ENCODE data around the gene TSC22D3.

The TSC22D3 gene

DNA sequence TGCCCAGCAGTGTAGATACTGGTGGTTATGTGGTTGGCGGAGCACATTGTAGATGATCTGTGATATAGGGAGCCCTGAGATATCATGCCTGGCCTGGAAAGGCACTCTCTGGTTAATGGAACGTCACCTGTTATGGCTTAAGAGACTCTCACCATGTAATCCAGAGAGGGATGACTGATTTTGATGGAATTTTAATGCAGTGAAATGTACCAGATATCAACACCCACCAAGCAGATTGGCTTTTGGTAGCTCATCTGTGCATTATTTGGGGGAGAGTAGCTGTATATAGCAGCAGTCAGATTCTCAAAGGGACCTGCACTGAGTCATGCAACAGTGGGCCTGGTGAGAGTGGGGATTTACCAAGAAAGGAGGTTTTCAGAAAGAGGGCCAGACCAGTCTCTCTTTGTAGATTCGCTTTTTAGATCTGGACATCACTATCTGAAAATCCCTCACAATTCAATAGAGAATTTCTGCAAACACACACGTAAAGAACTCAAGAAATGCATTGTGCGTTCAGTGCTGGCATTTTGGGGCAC is 17.3 kb downstream of the TSC22D3 start:
- no peak for DNase-seq

DNA sequence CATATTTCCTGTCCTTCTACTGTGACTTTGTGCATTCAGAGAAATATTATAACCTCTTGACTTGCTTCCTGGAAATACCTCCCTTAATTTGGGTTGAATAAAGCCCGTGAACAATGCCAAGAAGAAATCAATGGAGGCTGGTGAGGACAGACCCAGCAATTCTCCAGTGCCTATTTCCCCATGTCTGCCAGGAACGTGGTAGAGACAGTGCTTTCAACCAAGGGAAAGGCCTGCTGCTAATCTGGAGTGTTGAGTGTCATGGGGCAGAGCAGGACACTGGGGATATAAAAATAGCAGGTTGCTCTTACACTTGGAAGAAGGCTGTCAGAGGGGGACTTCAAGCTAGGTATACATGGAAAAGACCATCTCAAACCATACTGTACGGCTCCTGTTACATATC is 19.9 kb downstream of the TSC22D3 start:
- DNase-seq, result no peak

DNA sequence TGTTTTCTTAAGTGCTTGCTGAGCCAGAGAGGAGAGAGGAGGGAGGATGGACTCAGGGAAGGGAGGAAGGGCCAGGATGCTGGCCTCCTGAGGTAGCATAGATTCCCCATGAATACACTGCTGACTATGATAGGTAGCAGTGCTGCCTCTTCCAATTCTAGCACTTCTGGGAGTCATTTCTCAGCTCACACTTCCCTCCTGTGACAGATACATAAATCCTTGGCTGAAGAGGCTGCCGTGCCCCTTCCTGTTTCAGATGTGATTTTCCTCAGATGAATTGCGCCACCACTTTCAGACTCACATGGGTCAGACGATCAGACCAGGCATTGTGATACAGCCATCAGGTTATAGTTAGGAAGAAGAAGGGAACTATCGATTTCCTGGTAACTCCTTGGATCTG is 22.4 kb downstream of the TSC22D3 start:
- DNase-seq, result no peak

DNA sequence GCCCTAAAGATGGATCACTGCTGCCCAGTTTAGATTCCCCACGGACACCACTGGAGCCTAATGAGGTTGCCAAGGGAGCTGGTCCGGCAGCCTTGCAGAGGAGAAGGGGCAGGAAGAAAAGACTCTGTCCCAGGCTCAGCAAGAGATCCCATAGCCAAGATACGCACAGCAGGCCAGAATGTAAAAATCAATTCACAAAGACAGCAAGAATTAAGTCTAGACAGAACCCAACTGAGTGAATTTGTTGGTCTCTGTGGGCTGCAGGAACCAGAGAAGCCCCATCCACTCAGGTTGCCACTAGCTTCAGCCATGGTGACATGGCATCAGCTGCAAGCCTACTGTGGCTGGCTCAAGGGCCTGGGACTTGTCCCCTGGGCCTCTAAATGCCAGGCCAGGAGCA is 22.9 kb downstream of the TSC22D3 start:
- DNase-seq, result no peak

DNA sequence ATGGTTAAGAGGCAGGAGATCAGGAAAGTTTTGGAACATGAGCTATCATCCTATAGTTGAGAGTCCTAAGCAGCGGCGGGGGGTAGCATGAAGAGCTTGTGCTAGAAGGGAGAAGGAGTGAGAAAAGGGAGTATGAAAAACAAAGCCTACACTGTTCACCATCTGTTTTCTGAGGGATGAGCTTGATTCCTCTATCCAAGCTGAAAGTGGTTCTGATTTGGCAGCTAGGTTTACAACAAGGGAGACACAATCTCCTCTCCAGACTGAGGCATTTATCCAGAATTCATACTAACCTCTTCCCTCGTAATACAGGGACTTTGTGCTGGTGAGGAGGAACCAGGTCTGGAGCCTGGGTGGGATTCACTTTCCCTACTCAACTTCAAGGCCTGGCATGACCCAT is 23.5 kb downstream of the TSC22D3 start:
- DNase-seq, result no peak

DNA sequence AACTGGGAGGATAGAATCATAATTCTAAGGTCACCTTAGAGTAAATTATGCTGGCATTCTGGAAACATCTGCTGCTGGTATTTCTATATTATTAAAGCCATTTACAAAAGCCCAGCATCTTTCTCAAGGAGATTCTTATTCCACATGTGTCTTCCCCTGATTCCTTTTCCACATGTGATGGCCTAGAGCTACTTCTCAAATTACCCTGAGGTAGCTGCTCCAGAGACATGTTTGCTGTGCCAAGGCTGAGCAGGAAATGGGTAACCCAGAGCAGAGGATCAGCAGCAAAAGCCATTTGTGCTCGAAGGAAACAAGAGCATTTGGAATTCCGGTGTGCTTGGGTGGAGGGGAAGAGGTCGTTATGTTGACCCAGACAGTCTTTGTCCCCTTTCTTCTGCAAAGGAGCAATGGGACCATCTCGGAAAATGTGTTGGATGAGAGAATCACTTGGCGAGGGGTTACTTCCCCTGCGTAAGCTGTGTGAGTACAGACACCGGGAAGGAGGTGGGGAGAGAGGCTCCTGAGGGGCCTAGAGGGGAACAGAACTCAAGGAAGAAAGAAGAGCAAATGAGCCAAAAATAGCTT is 24.6 kb downstream of the TSC22D3 start:
- DNase-seq, result no peak

DNA sequence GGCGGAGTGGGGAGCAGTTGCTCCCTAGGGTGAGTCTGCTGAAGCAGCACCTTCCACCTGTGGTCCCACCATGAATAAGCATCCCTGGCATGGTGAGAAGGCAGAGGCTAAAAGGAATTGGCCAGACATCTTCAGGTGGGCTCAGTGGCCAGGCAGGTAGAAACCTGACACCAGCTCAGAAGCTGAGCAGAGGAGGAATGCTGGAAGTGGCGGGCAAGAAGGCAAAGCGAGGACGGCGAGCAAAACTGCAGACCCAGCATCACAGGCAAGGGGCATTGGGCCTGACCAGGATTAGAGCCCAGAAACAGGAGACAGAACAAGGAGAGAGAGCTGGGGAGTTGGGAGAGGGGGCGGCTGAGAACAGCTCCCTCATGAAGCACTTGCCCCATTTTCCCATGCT is 25.3 kb downstream of the TSC22D3 start:
- no peak for DNase-seq

DNA sequence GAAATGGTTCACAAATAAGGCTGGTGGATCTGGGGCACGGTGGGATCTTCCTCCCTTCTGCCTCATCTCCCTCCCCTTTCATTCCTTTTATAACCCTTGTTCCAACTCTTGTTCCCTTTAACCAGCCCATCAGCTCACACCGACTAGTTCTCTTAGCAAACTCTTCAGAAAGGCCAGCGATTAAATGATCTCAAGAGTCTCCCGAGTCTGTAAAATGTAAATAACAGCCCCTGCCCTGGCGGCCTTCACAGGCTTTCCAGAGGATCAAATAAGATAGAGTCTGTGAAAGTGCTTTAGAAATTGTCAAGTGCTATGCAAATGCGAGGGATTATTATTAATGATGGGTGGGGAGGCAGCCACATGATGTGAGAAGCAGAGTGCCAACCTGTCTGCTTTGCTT is 27.1 kb downstream of the TSC22D3 start:
- DNase-seq, result no peak

DNA sequence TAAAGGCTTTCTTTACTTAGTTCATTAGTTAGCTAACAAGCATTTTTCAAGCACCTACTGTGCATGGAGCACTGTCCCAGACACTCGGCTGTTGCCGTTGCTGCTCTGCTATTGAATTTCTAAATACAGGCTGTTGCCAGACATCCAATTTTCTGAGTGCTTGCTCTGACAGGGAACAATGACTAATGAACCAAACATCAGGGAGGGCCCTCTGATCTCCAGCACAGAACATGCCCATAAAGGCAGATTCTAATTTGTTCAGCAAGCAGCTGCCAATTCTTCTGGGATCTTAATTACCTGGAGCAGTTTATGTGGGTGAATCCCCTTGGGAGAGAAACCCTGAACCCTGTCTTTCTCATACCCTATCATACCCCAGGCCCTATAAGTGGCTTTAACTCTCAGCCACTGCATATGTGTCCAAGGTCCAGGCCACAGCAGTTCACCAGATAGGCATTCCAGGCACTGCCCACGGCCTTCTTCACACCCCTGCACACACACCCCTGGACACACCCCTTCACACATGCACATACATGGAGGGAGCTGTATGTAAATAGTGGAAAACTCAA is 27.9 kb downstream of the TSC22D3 start:
- no peak for DNase-seq

DNA sequence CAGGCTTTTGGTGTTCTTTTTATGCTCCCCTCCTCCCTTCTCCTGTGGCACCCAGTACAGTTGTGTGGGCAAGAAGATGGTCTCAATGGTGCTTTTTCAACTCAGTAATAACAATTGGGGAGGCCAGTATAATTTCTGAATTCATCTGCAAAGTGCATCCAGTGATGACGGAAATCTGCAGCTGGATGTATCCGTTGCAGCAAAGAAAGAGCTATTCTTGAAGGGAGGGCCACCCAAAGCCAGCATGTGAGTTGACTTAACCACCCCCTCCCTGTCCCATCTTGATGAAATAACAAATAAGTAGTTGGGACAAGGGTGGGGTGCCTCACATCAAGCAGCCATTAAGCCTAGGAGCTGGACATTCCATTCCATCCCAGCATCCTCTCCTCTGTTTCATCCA is 30.7 kb downstream of the TSC22D3 start:
- DNase-seq, result no peak

DNA sequence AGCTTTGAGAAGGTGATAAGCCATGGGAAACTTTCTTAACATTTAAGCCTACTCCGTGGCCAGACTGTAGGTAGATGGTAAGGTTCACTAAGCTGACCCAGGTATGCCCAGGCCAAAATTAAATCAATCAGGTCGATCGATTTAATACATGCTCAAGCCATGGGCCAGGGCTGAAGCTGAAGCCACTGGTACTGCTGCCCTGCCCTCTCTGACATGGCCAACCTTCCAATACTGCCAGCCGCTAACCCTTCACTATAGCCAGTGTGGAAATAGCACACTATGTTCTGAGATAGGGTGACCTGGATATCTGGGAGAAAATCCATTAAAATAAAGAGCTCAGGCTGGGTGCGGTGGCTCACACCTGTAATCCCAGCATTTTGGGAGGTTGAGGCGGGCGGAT is 31.6 kb downstream of the TSC22D3 start:
- no peak for DNase-seq

DNA sequence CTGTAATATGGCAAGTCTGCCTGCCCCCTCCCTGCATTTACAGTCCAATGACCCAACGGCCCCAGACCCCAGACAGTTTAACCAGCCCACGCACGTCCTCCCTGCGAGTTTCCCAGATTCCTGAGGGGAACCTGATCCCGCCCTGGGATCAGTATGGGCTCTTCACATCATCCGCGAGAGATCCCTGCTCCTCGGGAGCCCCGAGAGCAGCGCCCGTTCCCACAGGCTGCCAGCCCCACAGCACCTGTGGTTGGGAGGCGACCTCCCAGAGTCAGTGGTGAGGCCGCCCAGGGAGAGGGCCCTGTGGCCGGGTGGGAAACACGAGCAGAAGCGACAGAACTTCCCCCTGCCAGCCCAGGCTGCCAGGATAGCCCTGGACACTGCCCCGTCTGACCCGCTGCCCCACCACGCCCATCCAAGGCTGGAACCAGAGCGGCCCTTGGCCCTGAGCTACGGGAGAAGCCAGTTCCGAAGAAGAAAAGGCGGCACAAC is 32.8 kb downstream of the TSC22D3 start:
- no peak for DNase-seq

DNA sequence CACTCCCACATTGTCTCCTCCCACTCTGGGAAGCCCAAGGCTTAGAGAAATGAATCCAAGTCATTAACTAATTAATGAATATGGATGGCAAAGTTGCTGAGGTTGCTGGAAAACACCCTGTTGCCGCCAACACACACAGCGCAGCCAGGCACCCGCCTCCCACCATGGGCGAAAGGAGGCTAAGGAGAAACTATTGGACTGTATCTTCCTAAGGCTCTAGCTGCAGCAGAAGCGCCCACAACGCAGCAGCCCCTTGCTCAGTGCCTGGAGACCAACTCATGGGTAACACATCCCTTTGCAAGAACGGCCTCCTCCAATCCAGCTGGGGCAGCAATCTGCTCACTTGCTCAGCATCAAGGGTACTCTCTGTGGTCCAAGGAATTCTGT is 34.2 kb downstream of the TSC22D3 start:
- DNase-seq, result no peak

DNA sequence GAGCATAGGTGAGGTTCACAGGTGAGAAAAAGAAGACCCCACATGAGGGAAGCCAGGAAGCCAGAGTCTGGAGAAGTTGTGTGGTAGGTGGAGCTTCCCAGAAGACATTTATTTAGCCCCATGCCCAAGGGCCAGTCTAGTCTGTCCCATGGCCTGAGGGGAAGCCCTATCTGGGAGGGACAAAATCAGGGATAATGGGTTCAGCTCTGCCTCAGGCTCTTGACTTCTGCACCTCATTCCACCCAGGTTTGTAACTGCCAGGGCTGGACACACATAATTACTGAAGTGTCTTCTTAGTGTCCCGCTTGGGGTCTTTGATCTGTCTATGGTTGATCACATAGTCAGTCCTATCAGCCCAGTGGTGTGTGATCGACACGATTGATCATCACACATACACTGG is 36.0 kb downstream of the TSC22D3 start:
- no peak for DNase-seq

DNA sequence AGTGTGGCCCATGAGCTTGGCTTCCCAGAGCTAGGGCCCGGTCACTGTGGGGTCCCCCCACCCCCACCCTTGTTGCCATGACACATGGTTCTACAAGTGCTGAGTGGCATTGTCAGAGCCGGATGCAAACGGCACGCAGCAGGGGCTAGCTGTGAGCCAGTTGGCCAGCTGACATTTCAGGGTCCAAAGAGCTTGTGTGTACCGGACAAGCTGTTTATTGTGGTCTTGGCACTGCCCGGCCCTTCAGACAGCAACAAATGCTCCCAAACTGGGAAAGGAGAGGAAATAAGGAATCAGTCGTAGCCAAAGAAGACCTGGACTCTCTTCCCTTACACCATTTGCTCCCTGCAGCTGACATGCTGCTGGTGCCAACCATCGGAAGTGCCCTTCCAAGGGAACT is 36.8 kb downstream of the TSC22D3 start:
- DNase-seq, result no peak

DNA sequence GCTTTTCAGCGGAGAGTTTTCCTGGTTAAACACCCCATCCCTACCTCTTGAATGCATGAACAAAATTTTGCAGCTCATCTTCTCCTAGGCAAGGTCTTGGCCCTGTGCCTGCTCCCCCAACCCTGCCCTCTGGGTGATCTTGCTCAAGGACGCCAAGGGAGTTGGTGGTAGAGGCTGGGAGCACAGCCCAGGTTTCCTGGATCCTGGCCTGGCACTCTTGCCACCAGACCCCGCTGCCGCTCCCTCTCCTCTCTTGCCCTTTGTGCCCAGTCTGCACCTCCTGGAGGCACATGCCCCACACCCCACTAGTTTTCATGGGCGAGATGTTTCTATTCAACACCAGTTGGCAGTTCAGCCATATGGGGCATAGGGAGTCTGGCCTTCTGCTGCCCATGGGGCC is 37.3 kb downstream of the TSC22D3 start:
- DNase-seq, result no peak

DNA sequence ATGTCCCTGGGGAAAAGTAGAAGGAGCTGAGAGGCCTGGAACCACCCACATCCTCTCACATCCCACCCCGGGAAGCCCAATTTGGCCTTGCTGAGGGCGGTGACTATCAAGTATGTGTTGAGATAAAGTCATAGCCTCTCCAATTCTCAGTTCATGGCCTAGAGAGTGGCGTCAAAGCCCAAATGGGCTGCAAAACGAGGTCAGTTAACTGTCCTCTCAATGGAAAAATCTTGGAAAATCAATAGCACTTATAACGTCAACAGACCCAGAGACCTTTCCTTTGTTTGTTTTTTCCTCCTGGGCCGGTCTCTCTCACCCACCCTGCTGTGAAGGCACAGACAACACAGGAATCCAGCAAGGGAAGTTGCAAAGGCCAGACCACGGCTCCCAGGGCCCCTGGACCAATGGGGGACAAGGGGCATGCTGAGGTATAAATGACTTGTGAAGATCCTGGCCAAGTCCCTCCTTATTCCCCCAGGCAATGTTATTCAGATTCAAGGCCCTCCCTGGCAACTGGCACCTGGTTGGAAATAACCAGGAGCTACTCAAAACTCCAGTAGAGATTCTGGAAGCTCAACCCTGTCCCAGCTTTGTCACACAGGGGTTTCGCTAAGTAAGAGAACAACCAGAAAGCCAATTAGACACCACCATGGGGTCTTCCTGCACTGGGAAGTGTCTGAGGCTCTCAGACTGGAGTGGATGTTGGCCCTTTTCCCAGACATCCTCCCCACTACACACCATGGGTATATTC is 38.6 kb downstream of the TSC22D3 start:
- no peak for DNase-seq

DNA sequence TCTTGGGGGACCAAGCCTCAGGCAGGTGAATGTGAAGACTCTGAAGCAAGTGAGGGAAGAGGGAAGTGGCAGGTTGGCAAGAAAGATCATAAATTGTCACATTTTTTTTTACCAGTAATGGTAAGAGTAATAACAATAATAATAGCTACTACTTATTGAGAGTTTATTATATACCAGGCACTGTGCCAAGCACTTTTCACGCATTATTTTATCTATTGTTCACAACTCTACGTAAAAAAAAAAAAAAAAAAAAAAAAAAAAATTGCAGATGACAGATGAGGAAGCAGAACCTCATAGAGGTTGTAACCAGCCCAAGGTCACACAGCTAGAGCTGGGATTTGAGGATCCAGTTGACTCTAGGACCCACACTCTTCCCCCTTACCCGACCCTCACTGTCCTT is 40.9 kb downstream of the TSC22D3 start:
- DNase-seq, result no peak

DNA sequence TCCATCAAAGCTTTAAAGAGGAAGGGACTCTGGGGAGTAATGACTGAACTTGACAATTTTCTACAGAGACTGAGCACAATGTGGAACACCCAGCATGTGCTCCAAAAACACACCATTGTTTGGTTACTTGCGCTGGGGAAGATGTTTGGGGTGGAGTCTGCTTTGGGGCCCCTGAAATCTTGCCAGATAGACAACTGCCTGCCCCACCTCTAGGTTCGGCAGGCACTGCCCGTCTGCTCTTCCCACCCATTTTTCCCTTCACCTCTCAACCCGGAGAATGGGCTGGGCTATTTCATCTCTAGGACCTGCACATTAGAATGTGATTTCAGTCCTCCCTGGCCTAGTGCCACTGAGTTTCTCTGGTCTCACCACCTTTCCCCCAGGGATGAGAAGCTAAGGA is 41.9 kb downstream of the TSC22D3 start:
- DNase-seq, result no peak

DNA sequence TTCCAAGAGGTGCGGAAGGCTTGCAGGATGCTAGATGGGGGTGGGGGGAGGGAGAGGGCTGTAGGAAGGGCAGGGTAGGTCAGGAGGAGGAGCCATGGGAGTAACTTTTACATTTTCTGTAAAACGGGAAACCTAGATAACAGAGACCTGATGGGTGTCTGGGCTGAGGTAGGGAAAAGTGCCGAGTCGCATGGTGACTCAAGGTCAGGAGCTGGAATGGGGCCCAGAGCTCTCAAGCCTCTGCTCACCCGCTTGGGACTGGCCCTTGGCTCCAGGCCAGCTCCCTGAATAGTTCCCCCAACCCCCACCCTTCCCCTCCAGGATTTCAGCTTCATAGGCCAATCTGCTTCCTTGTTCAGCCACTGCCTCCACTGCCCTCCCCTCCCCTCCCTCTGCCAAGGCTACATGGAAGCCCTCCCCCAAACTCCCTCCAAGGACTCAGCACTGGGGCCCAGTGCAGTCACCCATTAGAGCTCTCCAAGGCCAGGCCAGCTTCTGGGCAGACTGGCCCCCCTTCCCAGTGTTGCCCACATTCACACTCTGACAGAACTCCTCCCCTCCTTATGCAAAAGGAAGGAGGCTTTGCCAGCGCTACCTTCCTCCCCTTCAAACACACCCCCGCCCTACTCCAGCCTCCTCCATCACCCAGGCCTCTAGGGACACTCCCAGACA is 43.6 kb downstream of the TSC22D3 start:
- DNase-seq, result peak; percentile 83

DNA sequence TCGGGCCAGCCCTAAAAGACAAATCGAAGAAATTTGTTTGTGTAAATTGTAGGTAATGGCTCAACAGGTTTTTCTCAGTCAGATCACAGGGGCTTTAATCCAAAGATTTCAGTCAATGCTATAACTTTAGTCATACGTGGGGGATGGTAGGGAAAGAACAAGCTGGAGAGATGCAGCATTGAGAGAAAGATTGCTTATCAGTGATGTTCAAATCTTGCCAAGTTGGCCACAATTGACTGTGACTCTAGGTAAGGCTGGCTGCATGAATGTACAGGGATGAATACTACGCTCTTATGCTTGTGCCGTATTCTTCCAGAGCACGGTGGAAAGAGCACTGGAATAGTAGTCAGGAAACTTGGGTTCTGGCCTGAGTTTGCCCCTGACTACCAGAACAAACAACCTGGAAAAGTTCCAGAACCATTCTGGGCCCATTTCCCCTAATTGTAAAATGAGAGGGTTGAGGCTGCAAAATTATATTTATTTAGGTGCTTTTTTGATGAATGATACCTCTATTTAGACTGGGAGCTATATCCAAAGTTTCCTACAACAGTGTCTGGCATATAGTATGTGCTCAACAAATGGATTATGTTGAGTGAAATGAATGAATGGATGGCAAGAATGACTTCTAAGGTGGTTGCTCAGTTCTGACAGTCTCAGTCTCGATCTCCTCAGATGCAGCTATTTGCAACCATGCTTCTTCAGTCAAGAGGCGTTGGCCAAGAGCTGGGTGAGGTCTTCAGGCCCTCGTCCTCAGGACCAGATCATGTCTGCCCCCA is 44.4 kb downstream of the TSC22D3 start:
- no peak for DNase-seq

DNA sequence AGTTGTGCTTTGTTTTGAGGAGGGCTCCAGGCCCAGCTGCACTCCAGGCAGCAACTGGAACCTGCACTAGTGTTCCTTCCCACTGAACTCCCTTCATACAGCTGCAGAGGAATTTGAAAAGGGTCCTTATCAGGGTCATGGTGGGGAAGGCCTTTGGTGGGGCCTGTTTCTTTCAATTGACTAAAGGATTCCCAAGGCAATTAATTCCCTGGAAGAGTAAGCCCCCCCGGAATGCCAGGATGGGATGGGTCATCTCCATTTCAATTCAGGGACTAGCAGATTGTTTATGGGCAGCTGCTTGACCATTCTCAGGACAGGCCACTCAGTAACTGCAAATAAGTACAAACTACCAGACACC is 45.3 kb downstream of the TSC22D3 start:
- no peak for DNase-seq

Measured in RPMI8226 (cell line).